Right lobe of liver (tissue), 6 donors: ENCODE data around the gene SCAF8. TPM values are rescaled to one million over a fixed set of nuclear protein-coding genes. Genes with fewer than 3 reads are reported as not detected.

Experiments used
- ATAC-seq, 4 donors: fragments of 200-7000 bp; cut with Tn5 transposase; one replicate each; pipeline ENCODE4 v1.9.1; 2020; ENCODE audit warnings: mild to moderate bottlenecking in 4 of 4, moderate library complexity in 4 of 4
- DNase-seq, 3 donors: peaks; one replicate each; pipeline ENCODE4 v3.0.0-alpha.2; 2020
- H3K27ac ChIP-seq, 3 donors: fragments of 200-600 bp; one replicate each; pipeline ENCODE4 v1.8.0; 2022
- H3K27me3 ChIP-seq, 2 donors: fragments of 200-600 bp; one replicate each; pipeline ENCODE4 v1.8.0; 2022
- H3K36me3 ChIP-seq, 4 donors: fragments of 200-600 bp; sonication (generic) in 1 of 4; one replicate each; pipeline versions ENCODE4 v1.5.1 to v1.8.0; 2017 to 2022; ENCODE audit warnings: control low read depth in 1 of 4
- H3K4me1 ChIP-seq, 4 donors: fragments of 200-600 bp; sonication (generic) in 1 of 4; one replicate each; pipeline versions ENCODE4 v1.5.1 to v1.8.0; 2017 to 2022; ENCODE audit warnings: control low read depth in 1 of 4
- H3K4me3 ChIP-seq, 3 donors: fragments of 200-600 bp; one replicate each; pipeline ENCODE4 v1.8.0; 2022
- H3K9me3 ChIP-seq, 4 donors: fragments of 200-600 bp; sonication (generic) in 1 of 4; one replicate each; pipeline versions ENCODE4 v1.5.1 to v1.8.0; 2017 to 2022; ENCODE audit warnings: control low read depth in 1 of 4
- CTCF ChIP-seq, 4 donors: fragments of 200-600 bp in 3 of 4; fragments of 450-650 bp in 1 of 4; IDR thresholded peaks; one replicate each; pipeline versions ENCODE4 v1.5.1 to v1.8.0; 2016 to 2022; ENCODE audit warnings: antibody characterized with exemption in 4 of 4, mild to moderate bottlenecking in 2 of 4
- POLR2A ChIP-seq: fragments of 450-650 bp; IDR thresholded peaks from one replicate; pipeline ENCODE4 v1.6.1; 2017; ENCODE audit warnings: antibody characterized with exemption, mild to moderate bottlenecking
- WGBS: methylation state at CpG from one replicate; pipeline ENCODE4 v1.1.6; 2018; ENCODE audit warnings: low coverage, low lambda C conversion rate; ENCODE audit not compliant: insufficient coverage; ENCODE audit errors: missing lambda C conversion rate; 5-methylcytosine and 5-hydroxymethylcytosine counted together
- intact Hi-C, 2 donors: fragments of 100-400 bp; cut with DNase I; formaldehyde crosslinking; loops; one replicate each; pipeline versions ENCODE4 v1.11.2 to v1.14.1; 2022
- total RNA-seq, 6 experiments: library from RNA; depleted of rRNA in 2 of 6; stranded (reverse); fragments of >200 nt in 2 of 6; fragmentation: NEBNext Ultra II Directional in 3 of 6; extraction: Animal tissue kit (Norgen Biotek cat#: 25700) in 3 of 6; gene quantifications; one replicate each; pipeline versions ENCODE4 v1.1.0 to v1.2.4, GENCODE V29; 2016 to 2023
- donor health status: DM: no; HTN: yes; CAD: no.
- donor health status: DM: no; HTN: no; CAD: no.
- donor health status: DM: no; HTN: no; CAD: no.
- donor health status: DM: no; HTN: yes; CAD: no.
- donor health status: DM: no; HTN: yes; CAD: no.

The SCAF8 gene
- total RNA-seq, 6 experiments from 2014 or later: 12.7 to 17.2 (median 14.3) TPM

GRCh38 chr6:154821099-154821498 is 87.9 kb downstream of the SCAF8 start:
- ATAC-seq: no peak
- Histone ChIP-seq H3K36me3 (peaks cover 6 to 60% (median 10%) of the 10 kb centered on the region in 4 donors), H3K4me3 (no peak overlapping the region), H3K27ac (no peak overlapping the region), H3K4me1 (no peaks in the 10 kb centered on the region), H3K9me3 (no peaks in the 10 kb centered on the region), H3K27me3 (no peaks in the 10 kb centered on the region)
- intact Hi-C loops: no loop called here
- WGBS: 100% methylated on average over 1 of the region's 1 CpG
- DNase-seq: no peak
- TF ChIP-seq POLR2A (no peak), CTCF (IDR thresholded peaks at IDR 0.05) (no peak)

- 89% methylated on average over 2 of the region's 2 CpGs for WGBS
- H3K4me3 ChIP-seq: no peak overlapping the region
- ATAC-seq (no peak), DNase-seq (no peak)
- no peaks in the 10 kb centered on the region for H3K9me3 ChIP-seq
- intact Hi-C loops: no loop called here
- TF ChIP-seq POLR2A (no peak), CTCF (IDR thresholded peaks at IDR 0.05) (no peak)
- no peaks in the 10 kb centered on the region for H3K27me3 ChIP-seq
- H3K4me1 ChIP-seq: no peaks in the 10 kb centered on the region
- H3K27ac ChIP-seq: no peak overlapping the region
- H3K36me3 ChIP-seq: peaks cover 6 to 54% (median 11%) of the 10 kb centered on the region in 4 donors
Measured at GRCh38 chr6:154821638-154822037, 88.4 kb downstream of the SCAF8 start.

GRCh38 chr6:154822947-154823558 is 89.8 kb downstream of the SCAF8 start:
- 83% methylated on average over 2 of the region's 2 CpGs for WGBS
- ATAC-seq (no peak), DNase-seq (no peak)
- H3K4me3 ChIP-seq: no peak overlapping the region
- intact Hi-C loops: no loop called here
- TF ChIP-seq POLR2A: no peak
- TF ChIP-seq CTCF (IDR thresholded peaks at IDR 0.05): no peak
- H3K36me3 ChIP-seq: peaks cover 6 to 59% (median 17%) of the 10 kb centered on the region in 4 donors
- no peak overlapping the region for H3K27ac ChIP-seq
- H3K9me3 ChIP-seq: no peaks in the 10 kb centered on the region
- no peaks in the 10 kb centered on the region for H3K4me1 ChIP-seq
- H3K27me3 ChIP-seq: no peaks in the 10 kb centered on the region

- no peak for DNase-seq
- intact Hi-C loops: no loop called here
- H3K27ac ChIP-seq: no peak overlapping the region
- no peak overlapping the region for H3K4me3 ChIP-seq
- H3K27me3 ChIP-seq: no peaks in the 10 kb centered on the region
- no peak for ATAC-seq
- TF ChIP-seq CTCF (IDR thresholded peaks at IDR 0.05): no peak
- no peak for TF ChIP-seq POLR2A
- H3K36me3 ChIP-seq: peaks cover 6 to 54% (median 18%) of the 10 kb centered on the region in 4 donors
- WGBS: 41% methylated on average over 4 of the region's 4 CpGs
- no peaks in the 10 kb centered on the region for H3K4me1 ChIP-seq
- H3K9me3 ChIP-seq: no peaks in the 10 kb centered on the region
Measured at GRCh38 chr6:154824076-154824475, 90.9 kb downstream of the SCAF8 start.
